Measurements from ENCODE around the gene MED17. TPM values are rescaled to one million over a fixed set of nuclear protein-coding genes. Genes with fewer than 3 reads are reported as not detected.

MED17 gene
- total RNA-seq, 1 experiment from 2014 or later: 18.6 TPM

DNA sequence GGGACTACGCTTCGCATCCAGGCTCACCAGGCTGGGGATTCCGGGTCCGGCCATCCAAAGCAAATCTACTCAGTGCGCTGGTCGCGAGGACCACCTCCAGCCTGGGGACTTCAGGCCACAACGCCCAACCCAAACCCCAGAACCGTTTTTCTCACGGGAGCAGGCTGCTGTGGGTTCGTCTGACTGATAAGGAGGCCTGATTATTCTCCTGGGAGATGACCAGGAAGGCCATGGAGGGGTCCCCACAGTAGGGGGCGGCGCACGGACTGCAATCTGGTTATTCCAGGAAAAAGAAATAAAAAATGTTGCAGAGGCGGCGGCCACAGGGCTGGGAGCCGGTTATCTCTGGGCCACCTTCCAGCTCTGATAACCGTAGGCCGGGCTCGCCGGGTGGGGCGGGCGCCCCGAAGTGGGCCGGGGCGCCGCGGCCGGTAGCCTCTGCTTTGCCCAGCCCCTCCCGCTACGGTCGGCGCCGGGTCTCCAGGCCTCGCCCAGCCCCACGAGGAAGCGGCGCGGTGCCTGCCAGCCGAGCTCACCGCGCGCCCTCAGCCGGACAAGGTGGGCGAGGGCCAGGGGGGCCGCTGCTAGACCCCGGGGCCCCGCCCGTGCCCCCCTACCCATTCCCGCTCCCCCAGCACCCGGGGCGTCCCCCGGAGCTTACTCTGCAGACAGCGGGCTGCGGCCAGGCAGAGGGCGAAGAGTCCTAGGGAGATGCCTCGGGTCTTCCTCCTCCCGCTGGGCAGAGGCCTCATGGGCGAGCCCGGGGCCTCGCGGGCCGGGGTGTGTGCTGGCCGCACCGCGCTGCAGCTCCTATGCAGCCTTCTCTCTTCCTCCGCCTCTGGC is 65.9 kb downstream of the MED17 start:
- DNase-seq (ENCODE audit: low spot score): no peak

GRCh38 chr11:93850594-93851018 is 66.5 kb downstream of the MED17 start, which contains the start of gene VSTM5:
Gene VSTM5, minus strand, starts transcription at chr11:93850618. Its CDS starts 116 bp downstream, at chr11:93850502.
- no peak for DNase-seq (ENCODE audit: low spot score)

DNA sequence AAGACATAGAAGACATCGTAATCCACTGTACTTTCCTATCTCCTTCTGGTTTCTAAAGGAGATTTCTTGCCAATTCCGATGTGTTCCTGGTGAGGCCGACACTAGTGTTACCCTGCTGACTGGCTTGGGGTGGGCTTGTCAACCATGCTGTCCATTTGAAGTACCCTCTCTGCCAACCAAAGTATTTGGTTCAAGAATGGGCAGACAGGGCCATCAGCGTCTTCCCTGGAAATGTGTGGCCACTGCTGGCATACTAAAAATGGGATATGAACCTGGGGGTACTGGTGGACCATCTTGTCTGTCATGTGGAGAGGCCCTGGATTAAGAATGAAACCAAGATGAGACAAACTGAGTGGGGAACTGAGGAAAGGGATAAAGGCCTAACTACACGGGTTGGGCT is 68.2 kb downstream of the MED17 start:
- DNase-seq (ENCODE audit: low spot score): no peak

DNA sequence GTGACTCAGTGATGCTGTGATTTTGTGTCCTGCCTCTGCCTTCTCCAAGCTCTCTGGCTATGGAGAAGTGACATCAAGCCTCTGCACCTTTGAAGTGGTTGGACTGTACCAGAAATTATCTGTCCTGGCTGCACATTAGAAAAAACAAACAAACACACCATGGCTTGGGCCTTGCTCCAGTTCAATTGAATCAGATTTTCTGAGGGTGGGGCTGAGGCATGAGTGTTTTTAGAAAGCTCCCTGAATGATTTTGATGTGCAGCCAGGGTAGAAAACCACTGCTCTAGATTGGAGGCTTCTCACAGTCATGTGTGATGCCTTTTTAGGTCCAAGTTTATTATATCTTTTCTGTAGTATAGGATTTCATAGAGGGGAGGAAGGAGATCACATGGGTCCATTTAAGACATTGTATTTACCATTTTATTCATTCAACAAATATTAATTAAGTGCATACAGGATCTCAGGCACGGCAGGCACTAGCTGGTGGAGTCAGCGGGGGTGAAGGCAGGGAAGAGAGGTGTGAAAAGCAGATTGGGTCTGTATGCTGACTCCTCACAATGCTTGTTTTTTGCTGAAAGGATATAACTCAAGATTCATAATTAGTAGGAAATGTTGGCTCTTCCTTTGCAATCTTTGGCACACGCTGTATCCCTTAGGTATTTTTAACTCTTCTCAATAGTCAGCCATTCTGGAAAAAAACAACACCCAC is 73.5 kb downstream of the MED17 start:
- no peak for DNase-seq (ENCODE audit: low spot score)

GRCh38 chr11:93858121-93858775 is 74.2 kb downstream of the MED17 start:
- DNase-seq (ENCODE audit: low spot score): no peak

- DNase-seq (ENCODE audit: low spot score): no peak
These were observed 77.7 kb downstream of the MED17 start for GRCh38 chr11:93861808-93862207.

Other genes starting within 250 kb of the MED17 start
- gene SMCO4, start 240.9 kb upstream of the MED17 start, total RNA-seq (2014; rRNA removed; shearing (Covaris generic)): 6.1 and 12.0 TPM in 2 replicates
- 16.6 and 17.8 TPM in 2 replicates for gene CEP295, start 122.6 kb upstream of the MED17 start, total RNA-seq (2014; rRNA removed; shearing (Covaris generic))
- 87.6 and 97.8 TPM in 2 replicates for gene TAF1D, start 42.8 kb upstream of the MED17 start, total RNA-seq (2014; rRNA removed; shearing (Covaris generic))
- 14.0 and 18.6 TPM in 2 replicates for gene C11orf54, start 42.6 kb upstream of the MED17 start, total RNA-seq (2014; rRNA removed; shearing (Covaris generic))
- not detected in 2 replicates for gene VSTM5, start 66.3 kb downstream of the MED17 start, total RNA-seq (2014; rRNA removed; shearing (Covaris generic))
- gene HEPHL1, start 237.1 kb downstream of the MED17 start, total RNA-seq (2014; rRNA removed; shearing (Covaris generic)): not detected in 2 replicates